Nephron progenitor cell (in vitro differentiated cells): ENCODE data around the gene GLDC.

Experiments
- DNase-seq: peaks from one replicate; pipeline ENCODE4 v3.0.0; 2021
- H3K27ac Mint-ChIP-seq: 2 replicates; pipeline ENCODE4 v1.8.0; 2021; ENCODE audit warnings: mild to moderate bottlenecking, moderate library complexity, mixed read lengths
- H3K27me3 Mint-ChIP-seq: 2 replicates; pipeline ENCODE4 v1.8.0; 2021; ENCODE audit warnings: mild to moderate bottlenecking, low read depth, mixed read lengths; ENCODE audit not compliant: poor library complexity
- H3K36me3 Mint-ChIP-seq: 2 replicates; pipeline ENCODE4 v1.8.0; 2021; ENCODE audit warnings: low read depth, mixed read lengths
- H3K4me1 Mint-ChIP-seq: 2 replicates; pipeline ENCODE4 v1.8.0; 2021; ENCODE audit warnings: mixed read lengths
- H3K4me3 Mint-ChIP-seq: 2 replicates; pipeline ENCODE4 v1.8.0; 2021; ENCODE audit warnings: mild to moderate bottlenecking, moderate library complexity, mixed read lengths
- H3K9me3 Mint-ChIP-seq: 2 replicates; pipeline ENCODE4 v1.8.0; 2021; ENCODE audit warnings: mild to moderate bottlenecking, moderate library complexity, mixed read lengths
- TF ChIP-seq, protein P1 (sequence below): fragments of 200-600 bp; sonication (generic); IDR thresholded peaks from 2 replicates; pipeline ENCODE4 v1.5.0; 2021; ENCODE audit warnings: antibody characterized with exemption

GLDC gene

DNA sequence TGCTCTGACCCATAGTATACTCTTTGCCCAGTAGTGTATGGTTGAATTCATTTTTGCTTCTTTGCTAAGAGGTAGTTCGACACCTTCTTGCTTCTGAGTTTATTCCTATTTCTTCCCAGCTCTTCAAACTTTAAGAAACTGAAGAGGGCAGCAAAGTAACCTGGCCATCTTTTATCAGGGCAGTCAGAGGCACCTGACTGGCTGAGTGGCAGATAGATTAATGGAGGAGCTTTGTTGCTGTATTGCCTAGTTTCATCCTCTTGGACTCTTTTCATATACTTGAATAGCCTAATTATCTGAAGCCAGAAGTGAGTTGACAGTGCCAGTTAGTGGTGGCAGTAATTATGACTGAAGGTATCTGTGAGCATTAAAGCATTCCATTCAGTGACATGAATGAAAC lies 150.1 kb downstream of the GLDC start:
- Mint-ChIP-seq H3K27ac (peak overlapping the region; percentile 63), H3K4me1 (no peaks in the 10 kb centered on the region), H3K9me3 (no peaks in the 10 kb centered on the region), H3K27me3 (no peaks in the 10 kb centered on the region), H3K4me3 (no peak overlapping the region), H3K36me3 (peaks cover 41% of the 10 kb centered on the region)
- no peak for DNase-seq
- TF ChIP-seq, protein P1, sequence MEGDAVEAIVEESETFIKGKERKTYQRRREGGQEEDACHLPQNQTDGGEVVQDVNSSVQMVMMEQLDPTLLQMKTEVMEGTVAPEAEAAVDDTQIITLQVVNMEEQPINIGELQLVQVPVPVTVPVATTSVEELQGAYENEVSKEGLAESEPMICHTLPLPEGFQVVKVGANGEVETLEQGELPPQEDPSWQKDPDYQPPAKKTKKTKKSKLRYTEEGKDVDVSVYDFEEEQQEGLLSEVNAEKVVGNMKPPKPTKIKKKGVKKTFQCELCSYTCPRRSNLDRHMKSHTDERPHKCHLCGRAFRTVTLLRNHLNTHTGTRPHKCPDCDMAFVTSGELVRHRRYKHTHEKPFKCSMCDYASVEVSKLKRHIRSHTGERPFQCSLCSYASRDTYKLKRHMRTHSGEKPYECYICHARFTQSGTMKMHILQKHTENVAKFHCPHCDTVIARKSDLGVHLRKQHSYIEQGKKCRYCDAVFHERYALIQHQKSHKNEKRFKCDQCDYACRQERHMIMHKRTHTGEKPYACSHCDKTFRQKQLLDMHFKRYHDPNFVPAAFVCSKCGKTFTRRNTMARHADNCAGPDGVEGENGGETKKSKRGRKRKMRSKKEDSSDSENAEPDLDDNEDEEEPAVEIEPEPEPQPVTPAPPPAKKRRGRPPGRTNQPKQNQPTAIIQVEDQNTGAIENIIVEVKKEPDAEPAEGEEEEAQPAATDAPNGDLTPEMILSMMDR = no peak

DNA sequence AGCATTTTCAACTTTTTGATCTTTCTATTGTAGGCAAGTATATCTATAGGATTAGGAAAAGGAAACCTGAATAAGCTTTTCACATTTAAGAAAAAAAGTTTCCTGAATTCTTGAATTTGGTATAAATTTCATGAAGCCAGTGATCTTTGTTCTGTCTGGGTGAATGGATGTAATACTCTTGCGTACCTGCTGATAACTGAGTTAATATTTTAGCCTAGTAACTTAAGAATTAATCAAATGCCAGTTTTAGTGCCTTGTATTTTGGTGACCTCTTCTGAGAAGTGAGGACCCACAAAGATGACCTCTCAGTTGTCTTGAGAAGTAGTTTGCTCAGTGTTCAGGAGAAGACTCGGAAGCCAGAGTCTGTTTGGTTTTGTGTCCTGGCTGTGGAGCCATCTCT lies 154.7 kb downstream of the GLDC start:
- Mint-ChIP-seq H3K36me3 (peaks cover 29% of the 10 kb centered on the region), H3K27me3 (no peaks in the 10 kb centered on the region), H3K4me1 (no peaks in the 10 kb centered on the region), H3K4me3 (no peak overlapping the region), H3K27ac (peak overlapping the region; percentile 68), H3K9me3 (no peaks in the 10 kb centered on the region)
- TF ChIP-seq, protein P1 = no peak
- no peak for DNase-seq

DNA sequence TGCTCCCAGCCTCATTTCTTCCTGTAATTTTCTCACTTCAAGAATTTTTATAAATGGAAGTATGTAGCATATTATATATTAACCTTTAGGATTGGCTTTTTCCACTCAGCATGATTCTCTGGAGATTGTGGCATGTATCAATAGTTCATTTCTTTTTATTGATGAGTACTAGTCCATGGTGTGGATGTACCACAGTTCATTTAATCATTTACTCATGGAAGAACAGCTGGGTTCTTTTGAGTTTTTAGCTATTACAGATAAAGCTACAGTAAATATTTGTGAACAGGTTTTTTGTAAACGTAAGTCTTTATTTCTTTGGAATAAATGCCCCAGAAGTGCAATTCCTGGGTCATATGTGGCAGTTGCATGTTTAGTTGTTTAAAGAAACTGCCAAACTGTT lies 156.4 kb downstream of the GLDC start:
- H3K4me3 Mint-ChIP-seq = no peak overlapping the region

DNA sequence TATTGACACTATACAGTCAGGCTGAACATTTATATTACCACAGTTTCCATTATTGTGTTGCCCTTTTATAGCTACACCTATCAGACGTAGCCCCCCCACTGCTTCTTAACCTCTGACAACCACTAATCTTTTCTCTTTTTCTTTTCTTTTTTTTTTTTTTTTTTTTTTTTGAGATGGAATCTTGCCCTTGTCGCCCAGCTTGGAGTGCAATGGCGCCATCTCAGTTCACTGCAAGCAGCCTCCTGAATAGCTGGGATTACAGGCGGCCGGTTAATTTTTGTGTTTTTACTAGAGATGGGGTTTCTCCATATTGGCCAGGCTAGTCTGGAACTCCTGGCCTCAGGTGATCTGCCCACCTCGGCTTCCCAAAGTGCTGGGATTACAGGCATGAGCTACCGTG lies 157.1 kb downstream of the GLDC start:
- Mint-ChIP-seq H3K9me3 (no peaks in the 10 kb centered on the region), H3K36me3 (peaks cover 39% of the 10 kb centered on the region), H3K4me1 (no peaks in the 10 kb centered on the region), H3K27me3 (no peaks in the 10 kb centered on the region), H3K27ac (no peak overlapping the region), H3K4me3 (no peak overlapping the region)
- no peak for DNase-seq
- TF ChIP-seq, protein P1 = no peak

More for the DNA sequence above, 156.4 kb downstream of the GLDC start:
- H3K27me3 Mint-ChIP-seq = no peaks in the 10 kb centered on the region
- H3K9me3 Mint-ChIP-seq = no peaks in the 10 kb centered on the region
- H3K4me1 Mint-ChIP-seq = no peaks in the 10 kb centered on the region
- H3K36me3 Mint-ChIP-seq = peaks cover 36% of the 10 kb centered on the region
- DNase-seq = no peak
- TF ChIP-seq, protein P1 = no peak
- H3K27ac Mint-ChIP-seq = no peak overlapping the region

DNA sequence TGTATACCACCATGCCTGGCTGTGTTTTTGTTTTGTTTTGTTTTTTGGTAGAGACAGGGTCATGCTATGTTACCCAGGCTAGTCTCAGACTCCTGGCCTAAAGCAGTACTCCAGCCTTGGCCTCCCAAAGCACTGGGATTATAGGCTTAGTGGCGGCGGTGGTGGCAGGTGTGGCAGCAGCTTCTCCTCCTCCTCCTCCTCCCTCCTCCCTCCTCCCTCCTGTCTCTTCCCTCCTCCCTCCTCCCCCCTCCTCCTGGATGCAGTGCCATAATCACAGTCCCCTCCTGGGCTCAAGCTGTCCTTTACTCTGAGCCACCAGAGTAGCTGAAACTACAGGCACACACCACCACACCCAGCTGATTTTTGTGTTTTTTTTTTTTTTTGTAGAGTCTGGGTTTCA lies 161.3 kb downstream of the GLDC start:
- H3K36me3 Mint-ChIP-seq = peaks cover 43% of the 10 kb centered on the region
- H3K27me3 Mint-ChIP-seq = no peaks in the 10 kb centered on the region
- no peak for DNase-seq
- H3K9me3 Mint-ChIP-seq = no peaks in the 10 kb centered on the region
- TF ChIP-seq, protein P1 = no peak
- H3K27ac Mint-ChIP-seq = no peak overlapping the region
- no peak overlapping the region for H3K4me3 Mint-ChIP-seq
- no peaks in the 10 kb centered on the region for H3K4me1 Mint-ChIP-seq
